NCI-H187 treated with DMSO at 0.1 percent for 48 hours (cell line): ENCODE data around the gene CCDC137.

ENCODE experiments used
- DNase-seq: peaks from one replicate; lab custom pipeline; 2025; lab: John Stamatoyannopoulos, UW

Gene CCDC137

GRCh38 chr17:81702934-81703746 is 36.6 kb downstream of the CCDC137 start, which contains the start of gene MRPL12:
Gene MRPL12 (plus strand): TSS chr17:81703367. CDS start chr17:81703502, 135 bp downstream.
- peak; percentile 61 for DNase-seq

DNA sequence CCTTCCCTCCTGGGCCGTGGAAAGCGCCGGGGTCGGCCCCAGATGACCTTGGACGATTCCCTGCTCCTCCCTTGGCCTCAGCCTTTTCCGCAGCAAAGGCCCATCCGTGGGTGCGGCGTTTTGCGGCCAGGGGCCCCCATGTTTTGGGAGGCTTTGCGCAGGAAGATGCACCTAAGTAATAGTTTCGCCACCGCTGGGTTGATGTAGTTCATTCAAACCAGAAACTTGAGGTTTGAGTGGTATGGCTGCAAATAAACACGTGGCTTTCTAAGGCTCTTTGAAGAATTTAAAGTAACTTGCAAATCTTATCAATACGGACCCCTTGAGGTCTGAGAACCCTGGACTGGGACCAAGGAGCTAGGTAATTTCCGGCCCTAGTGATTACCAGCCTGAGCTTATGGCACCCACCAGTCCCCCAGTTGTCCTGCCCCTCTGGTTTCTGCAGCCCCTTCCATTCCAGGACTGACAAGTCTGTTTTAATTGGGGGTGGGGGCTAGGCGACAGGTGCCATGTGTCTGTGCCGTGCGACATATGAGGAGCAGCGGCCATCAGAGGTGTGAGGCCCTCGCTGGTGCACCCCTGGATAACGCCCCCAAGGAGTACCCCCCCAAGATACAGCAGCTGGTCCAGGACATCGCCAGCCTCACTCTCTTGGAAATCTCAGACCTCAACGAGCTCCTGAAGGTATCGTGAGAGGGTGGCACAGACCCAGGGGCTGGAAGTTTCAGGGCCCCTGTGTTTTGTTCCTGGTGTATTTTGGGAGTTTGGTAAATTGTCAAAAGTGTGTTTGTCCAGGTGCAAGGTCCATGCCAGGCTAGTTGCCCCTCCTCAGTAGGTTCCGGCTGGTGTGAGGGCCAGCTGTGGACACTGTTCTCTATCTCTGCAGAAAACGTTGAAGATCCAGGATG is 37.5 kb downstream of the CCDC137 start:
- DNase-seq, result no peak

DNA sequence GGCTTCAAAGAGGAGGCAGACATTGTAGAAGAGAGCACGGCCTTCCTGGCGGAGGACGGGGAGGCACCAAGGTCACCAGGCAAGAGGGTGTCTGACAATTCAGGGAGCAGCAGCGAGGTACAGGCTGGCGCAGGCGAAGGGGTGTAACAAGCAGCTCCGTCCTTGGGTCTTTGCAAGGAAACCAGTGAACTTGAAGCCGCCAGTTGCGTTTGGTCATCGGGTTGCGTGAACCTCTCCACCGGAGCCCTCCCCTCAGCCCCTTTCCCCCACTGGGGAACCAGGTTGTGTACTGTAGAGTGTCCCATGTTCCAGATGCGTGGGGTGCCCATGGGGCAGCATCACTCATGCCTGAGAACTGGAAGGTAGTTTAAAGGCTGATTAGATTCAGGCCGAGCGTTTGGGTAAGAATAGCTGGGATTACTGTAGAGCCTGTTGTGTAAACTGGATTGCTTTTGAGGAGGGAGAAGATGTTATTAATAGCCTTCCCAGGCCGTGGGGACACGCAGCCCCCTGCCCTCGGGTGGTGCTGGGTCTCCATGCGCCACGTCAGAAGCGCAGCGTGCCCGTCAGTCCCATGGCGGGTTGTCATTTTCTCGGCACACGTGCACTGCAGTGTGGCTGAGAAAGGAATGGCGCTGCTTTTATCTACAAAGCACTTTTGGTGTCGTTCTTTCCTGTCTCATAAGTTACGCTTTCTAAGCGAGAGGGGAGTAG is 39.1 kb downstream of the CCDC137 start:
- DNase-seq, result no peak

DNA sequence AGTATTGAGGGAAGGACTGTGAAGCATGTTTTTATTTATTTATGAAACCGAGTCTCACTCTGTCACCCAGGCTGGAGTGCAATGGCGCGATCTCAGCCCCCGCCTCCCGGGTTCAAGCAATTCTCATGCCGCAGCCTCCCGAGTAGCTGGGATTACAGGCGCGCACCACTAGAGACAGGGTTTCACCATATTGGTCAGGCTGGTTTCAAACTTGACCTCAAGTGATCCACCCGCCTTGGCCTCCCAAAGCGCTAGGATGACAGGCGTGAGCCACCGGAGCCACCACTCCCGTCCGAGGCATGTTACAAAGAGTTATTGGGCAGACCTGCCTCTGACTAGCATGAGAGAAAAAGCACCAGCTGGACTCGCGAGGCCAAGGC is 39.7 kb downstream of the CCDC137 start:
- DNase-seq, result no peak

DNA sequence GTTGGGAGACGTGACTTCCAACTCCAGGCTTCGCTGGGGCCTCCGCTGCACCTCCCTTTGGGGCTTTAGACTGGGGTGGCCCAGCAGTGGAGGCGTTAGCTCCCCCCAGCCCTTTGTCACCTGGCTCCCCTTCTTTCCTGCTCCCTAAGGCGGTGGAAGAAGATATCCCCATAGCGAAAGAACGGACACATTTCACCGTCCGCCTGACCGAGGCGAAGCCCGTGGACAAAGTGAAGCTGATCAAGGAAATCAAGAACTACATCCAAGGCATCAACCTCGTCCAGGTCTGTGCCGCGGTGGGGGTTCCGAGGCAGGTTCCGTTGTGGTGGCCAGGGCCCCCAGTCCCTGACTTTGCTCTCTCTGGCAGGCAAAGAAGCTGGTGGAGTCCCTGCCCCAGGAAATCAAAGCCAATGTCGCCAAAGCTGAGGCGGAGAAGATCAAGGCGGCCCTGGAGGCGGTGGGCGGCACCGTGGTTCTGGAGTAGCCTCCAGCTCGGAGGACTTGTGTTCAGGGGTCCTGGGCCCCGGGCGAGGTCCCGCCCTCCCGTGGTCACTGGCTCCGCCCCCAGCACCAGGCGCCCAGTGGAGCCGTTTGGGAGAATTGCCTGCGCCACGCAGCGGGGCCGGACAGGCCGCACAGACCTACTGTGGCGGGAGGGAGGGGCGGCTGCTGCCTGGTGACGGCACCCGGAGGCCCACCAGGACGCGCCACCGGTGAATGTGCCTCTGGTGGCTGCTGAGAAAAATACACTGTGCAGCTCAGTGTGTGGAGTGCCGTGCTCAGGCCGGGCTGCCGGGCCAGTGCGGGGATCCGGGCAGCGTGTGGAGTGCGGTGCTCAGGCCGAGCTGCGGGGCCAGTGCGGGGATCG is 40.5 kb downstream of the CCDC137 start:
- DNase-seq, result no peak

- no peak for DNase-seq
Measured at GRCh38 chr17:81707725-81708646, 41.4 kb downstream of the CCDC137 start.

GRCh38 chr17:81708739-81709185 is 42.2 kb downstream of the CCDC137 start:
- DNase-seq, result no peak

- DNase-seq, result no peak
Measured at GRCh38 chr17:81710514-81711308, 44.2 kb downstream of the CCDC137 start.

- peak; percentile 8 for DNase-seq
Measured at GRCh38 chr17:81711814-81712467, 45.4 kb downstream of the CCDC137 start, which contains the start of gene SLC25A10. Gene SLC25A10 (plus strand): TSS chr17:81712284. CDS start chr17:81712427, 143 bp downstream.

- DNase-seq, result no peak
Measured at GRCh38 chr17:81712468-81713003, 46.0 kb downstream of the CCDC137 start.

GRCh38 chr17:81713004-81713555 is 46.5 kb downstream of the CCDC137 start:
- no peak for DNase-seq

DNA sequence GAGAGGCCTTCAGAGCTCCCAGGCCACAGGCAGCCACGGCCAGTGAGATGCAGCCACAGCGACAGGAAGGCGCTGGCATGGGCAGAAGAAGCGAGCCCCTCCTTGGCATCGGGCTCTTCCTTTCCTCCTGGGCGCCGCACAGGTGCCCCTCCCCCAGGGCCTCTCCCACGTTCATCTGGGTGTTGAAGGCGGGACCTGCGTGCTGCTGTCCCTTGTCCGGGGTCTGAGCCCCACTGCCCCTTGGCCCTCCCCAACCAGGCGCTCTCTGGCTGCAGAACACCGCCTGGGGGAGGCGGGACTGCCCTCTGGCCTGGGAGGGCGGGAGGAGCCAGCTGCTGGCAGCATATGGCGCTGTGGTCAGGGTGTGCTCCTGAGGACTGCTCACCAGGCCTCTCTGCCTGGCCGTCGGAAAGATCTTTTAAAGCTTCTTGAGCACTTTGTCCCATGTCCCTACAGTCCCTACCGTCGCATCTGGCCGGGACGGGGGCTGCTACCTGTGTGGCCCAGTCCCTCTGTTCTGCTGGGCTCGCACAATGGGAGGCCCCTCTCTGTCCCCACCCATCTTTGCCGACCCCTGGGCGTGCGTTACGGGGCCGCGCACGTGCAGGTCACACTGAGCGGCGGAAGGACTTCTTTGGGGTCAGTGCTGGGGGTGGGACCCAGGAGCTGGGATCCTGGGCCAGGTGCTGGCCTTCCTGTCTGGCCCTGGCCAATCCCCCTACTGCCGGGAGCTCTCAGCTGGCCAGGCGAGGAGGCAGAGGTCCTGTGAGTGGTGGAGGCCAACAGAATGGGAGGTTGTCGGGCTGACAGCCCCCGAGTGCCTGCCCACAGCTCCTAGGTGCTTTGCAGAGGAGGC is 47.2 kb downstream of the CCDC137 start:
- no peak for DNase-seq

GRCh38 chr17:81714412-81715106 is 48.0 kb downstream of the CCDC137 start:
- no peak for DNase-seq

GRCh38 chr17:81715107-81715871 is 48.8 kb downstream of the CCDC137 start:
- no peak for DNase-seq

GRCh38 chr17:81715872-81716673 is 49.5 kb downstream of the CCDC137 start:
- DNase-seq, result no peak
